ENCODE measurements around the gene ZNF512B. TPM values are rescaled to one million over a fixed set of nuclear protein-coding genes. Genes with fewer than 3 reads are reported as not detected.
"Not testable (repeated sequence)": the region's sequence is repeated elsewhere in the genome, so short reads cannot be mapped to it uniquely, and the experiment has no call there.

ZNF512B gene
- total RNA-seq, 1 donor from 2014 or later = 13.7 TPM

DNA sequence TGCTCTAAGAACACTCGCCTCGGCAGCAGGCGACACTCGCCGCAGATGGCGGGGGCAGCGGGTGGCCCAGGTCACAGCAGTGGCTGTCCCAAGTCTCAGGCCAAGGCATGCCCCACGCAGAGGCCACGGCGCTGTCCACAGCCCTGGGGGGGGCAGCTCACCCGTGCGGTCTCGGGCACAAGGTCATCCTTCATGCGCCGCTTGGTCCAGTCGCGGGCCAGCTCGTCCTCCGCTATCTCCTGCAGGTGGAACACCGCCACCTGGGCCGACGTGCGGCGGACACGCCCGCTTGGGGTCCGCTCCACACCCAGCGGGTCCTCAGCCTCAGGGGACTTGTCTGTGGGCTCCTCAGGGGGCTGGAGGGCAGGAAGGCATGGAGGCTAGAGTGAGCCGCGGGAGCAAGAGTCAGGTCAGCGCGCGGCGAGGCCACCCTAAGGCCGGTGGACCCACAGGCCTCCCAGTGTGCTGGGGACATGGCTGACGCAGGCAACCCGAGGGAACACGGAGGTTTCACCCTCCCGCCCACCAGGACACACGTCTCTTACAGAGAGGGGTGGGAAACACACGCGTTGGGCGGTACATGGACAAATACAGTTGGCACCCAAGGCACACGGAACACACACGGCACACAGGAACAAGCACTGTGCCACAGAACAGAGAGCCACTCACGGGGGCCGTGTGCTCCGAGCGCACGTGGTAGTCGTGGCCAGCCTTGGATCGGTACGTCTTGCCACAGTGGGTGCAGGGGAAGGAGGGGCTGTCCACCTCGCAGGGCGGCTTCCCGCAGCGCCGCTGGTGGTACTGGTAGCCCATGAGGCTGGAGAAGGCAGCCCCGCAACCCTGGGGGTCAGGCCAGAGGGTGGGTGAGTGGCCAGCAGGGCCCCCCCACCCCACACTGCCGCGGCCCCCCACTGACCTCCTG, 7.0 kb downstream of the ZNF512B start:
- intact Hi-C loops (cut with DNase I) = no loop called here

DNA sequence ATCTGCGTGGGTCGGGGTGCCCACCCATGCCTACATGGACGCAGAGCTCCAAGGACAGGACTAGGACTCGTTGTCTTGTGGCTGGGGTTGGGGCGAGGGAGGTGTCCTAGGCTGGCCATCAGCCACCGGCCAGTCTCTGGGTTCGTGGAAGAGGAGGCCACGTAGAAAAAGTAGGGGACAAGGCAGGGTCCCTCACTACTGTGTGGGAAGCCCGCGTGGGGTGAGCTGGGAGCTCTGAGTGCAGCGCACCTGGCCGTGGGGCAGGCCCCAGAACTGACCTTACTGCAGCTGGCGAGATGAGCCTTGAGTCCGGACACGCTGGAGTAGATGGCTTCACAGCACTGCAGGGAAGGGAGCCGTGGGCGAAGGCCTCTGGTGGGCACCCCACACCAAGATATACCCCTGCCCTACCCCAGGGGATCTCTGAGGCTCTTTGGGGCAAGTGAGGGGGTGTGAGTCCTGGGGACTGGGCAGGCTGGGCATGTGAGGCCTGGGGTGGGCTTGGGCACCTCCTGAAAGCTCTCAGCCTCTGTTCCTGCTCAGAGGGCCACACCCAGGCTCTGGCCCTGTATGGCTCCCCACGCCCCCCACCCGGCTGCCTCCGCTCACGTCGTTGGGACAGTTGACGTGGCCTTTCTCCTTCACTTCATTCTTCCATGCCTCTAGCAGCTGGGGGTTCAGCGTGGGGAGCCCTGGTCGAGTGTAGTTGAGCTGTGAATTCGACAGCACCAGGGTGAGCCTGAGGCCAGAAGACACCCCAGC, 7.9 kb downstream of the ZNF512B start:
- Histone ChIP-seq H3K9me3 (no peaks in the 10 kb centered on the region), H3K4me3 (no peak overlapping the region), H3K4me1 (peaks cover 10% of the 10 kb centered on the region), H3K27ac (no peak overlapping the region), H3K36me3 (peaks cover 47% of the 10 kb centered on the region), H3K27me3 (ENCODE audit: low read depth) (no peaks in the 10 kb centered on the region)
- no peak for ATAC-seq
- DNase-seq = no peak
- TF ChIP-seq, protein P1, sequence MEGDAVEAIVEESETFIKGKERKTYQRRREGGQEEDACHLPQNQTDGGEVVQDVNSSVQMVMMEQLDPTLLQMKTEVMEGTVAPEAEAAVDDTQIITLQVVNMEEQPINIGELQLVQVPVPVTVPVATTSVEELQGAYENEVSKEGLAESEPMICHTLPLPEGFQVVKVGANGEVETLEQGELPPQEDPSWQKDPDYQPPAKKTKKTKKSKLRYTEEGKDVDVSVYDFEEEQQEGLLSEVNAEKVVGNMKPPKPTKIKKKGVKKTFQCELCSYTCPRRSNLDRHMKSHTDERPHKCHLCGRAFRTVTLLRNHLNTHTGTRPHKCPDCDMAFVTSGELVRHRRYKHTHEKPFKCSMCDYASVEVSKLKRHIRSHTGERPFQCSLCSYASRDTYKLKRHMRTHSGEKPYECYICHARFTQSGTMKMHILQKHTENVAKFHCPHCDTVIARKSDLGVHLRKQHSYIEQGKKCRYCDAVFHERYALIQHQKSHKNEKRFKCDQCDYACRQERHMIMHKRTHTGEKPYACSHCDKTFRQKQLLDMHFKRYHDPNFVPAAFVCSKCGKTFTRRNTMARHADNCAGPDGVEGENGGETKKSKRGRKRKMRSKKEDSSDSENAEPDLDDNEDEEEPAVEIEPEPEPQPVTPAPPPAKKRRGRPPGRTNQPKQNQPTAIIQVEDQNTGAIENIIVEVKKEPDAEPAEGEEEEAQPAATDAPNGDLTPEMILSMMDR (IDR thresholded peaks at IDR 0.05) = no peak
- intact Hi-C loops (cut with DNase I) = no loop called here

More for the DNA sequence above, 7.0 kb downstream of the ZNF512B start:
- TF ChIP-seq, protein P1 (IDR thresholded peaks at IDR 0.05) = no peak
- DNase-seq (no peak), ATAC-seq (peak in 1 of 2 donors; percentile 4)
- Histone ChIP-seq H3K4me1 (peaks cover 3% of the 10 kb centered on the region), H3K4me3 (no peak overlapping the region), H3K27ac (no peak overlapping the region), H3K36me3 (peaks cover 55% of the 10 kb centered on the region), H3K9me3 (no peaks in the 10 kb centered on the region), H3K27me3 (ENCODE audit: low read depth) (no peaks in the 10 kb centered on the region)

DNA sequence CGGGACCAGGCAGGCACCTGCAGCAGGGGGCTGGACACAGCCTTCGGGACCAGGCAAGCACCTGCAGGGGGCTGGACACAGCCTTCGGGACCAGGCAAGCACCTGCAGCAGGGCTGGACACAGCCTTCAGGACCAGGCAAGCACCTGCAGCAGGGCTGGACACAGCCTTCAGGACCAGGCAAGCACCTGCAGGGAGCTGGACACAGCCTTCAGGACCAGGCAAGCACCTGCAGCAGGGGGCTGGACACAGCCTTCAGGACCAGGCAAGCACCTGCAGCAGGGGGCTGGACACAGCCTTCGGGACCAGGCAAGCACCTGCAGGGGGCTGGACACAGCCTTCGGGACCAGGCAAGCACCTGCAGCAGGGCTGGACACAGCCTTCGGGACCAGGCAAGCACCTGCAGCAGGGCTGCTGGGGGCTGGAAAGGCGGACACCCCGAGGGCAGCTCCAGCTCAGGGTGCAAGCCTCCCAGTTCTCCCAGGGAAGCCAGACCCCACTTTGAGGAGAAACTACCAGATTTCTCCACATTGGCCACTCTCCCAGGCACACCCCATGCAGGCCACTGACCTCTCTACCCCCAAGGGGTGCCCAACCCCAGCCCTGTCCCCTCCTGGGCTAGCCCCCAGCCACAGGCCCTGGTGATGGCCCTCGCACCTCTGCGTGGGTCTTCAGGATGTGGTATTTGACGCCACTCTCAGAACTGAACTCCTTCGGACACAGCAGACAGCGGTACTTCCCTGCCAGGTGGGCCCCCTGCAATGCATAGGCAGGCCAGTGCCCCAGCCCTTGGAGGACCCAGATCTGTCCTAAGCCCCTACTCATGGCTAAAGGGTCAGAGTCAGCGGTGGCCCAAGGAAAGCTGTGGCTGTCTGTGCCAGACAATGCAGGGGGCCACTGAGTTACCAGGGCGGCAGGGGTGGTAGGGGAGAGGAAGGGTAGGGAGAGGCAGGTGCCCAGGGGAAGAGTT, 8.8 kb downstream of the ZNF512B start:
- H3K4me1 ChIP-seq = peaks cover 13% of the 10 kb centered on the region
- H3K27ac ChIP-seq; ATAC-seq; H3K9me3 ChIP-seq; DNase-seq; intact Hi-C loops (cut with DNase I); H3K27me3 ChIP-seq (ENCODE audit: low read depth); H3K4me3 ChIP-seq: not testable (repeated sequence)
- peaks cover 38% of the 10 kb centered on the region for H3K36me3 ChIP-seq

DNA sequence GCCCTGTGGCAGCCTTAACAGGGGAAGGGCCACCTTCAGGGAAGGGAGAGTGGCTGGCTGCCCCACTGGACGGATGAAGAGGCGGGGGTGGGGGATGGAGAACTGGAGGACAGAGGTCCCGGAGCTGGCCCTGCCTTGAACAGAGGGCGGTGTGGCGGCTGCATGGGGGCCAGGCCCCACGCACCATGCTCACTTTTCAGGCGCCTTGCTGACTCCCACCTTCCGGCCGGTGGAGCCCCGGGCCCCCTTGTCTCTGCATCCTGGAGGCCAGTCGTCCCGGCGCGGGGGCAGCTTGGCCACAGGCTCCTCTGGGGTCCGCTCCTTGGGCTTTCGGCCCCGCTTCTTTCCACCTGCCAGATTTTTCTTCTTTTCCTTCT, 10.0 kb downstream of the ZNF512B start:
- H3K9me3 ChIP-seq = no peaks in the 10 kb centered on the region
- no peak overlapping the region for H3K4me3 ChIP-seq
- DNase-seq (no peak), ATAC-seq (no peak)
- no peak overlapping the region for H3K27ac ChIP-seq
- H3K27me3 ChIP-seq (ENCODE audit: low read depth) = no peaks in the 10 kb centered on the region
- peaks cover 22% of the 10 kb centered on the region for H3K4me1 ChIP-seq
- TF ChIP-seq, protein P1 (IDR thresholded peaks at IDR 0.05) = no peak
- peaks cover 37% of the 10 kb centered on the region for H3K36me3 ChIP-seq
- intact Hi-C loops (cut with DNase I) = no loop called here

DNA sequence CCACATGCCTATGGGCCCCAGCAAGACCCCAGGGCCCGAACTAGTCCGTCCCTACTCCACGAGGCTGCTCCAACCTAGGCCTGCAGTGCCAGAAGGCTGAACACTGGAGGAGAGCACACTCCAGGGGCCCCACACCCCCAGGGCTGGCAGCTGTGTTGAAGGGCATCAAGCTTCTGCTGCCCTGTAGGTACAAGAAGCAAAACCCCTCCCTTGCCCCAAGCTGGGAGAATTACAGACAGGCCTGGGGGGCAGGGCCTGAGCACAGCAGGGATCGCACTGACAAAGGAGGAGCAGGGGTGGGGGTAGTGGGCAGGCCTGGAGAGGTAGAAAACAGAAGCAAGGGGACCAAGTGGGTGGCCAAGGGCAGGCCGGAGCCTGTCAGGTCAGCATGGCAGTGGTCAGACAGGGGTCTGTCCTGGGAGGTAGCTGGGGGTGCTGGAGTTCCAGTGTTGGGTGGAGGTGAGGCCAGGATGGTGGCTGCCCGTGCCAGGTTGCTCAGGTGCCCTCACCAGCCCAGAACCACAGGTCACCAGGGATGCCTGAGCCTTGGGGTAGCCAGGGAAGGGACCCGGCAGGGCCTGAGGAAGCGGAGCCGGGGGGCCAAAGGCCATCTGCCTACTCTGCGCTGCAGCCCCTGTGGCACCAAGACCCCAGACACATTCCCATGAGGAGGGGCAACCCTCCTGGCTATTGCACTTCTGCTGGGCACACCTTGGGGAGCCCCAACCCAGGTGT, 10.6 kb downstream of the ZNF512B start:
- H3K4me3 ChIP-seq = no peak overlapping the region
- TF ChIP-seq, protein P1 (IDR thresholded peaks at IDR 0.05) = no peak
- H3K27me3 ChIP-seq (ENCODE audit: low read depth) = no peaks in the 10 kb centered on the region
- no peak overlapping the region for H3K27ac ChIP-seq
- H3K9me3 ChIP-seq = no peaks in the 10 kb centered on the region
- intact Hi-C loops (cut with DNase I) = no loop called here
- ATAC-seq = no peak
- no peak for DNase-seq
- H3K4me1 ChIP-seq = peaks cover 28% of the 10 kb centered on the region
- H3K36me3 ChIP-seq = peaks cover 33% of the 10 kb centered on the region

All from lower lobe of right lung (tissue), 2 donors.